ENCODE results near the gene PARP8.
"Not testable (repeated sequence)": the region's sequence is repeated elsewhere in the genome, so short reads cannot be mapped to it uniquely, and the experiment has no call there.

The PARP8 gene

DNA sequence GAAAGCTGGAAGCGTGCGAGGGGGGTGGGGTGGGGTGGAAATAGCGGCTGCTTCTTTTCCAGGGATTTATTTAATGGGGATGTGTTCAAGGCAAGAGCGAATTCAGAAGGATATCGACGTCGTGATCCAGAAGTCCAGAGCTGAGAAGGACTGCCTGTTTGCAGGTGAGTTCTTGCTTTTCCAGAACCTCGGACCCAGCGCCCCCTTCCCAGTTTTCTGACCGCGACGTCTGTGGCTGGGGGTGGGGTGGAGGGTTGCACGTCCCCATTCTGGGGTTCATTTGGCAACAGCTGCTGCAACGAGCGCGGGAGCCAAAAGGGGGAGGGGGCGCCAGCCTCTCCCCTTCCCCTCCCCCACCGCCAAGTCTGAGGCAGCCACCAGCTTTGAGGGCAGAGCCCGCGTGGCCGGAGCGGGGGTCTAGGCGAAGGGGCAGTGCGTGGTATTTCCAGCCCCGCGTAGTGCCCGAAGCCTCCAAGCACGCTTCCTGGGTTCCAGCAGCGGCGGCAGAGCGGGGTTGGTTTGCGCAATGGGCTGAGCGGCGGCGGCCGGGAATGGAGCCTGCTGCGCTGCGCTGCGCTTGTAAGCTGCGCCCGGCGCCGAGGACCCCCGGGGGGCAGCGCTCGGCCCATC is 701 bp downstream of the PARP8 start:
- peak overlapping the region; percentile 99 for H3K27ac Mint-ChIP-seq
- peak overlapping the region; percentile 99 for H3K4me3 Mint-ChIP-seq
- H3K4me1 Mint-ChIP-seq = peaks cover 30% of the 10 kb centered on the region
- no peaks in the 10 kb centered on the region for H3K27me3 Mint-ChIP-seq
- H3K36me3 Mint-ChIP-seq = no peaks in the 10 kb centered on the region
- ATAC-seq = peak; percentile 75
- no peaks in the 10 kb centered on the region for H3K9me3 Mint-ChIP-seq

DNA sequence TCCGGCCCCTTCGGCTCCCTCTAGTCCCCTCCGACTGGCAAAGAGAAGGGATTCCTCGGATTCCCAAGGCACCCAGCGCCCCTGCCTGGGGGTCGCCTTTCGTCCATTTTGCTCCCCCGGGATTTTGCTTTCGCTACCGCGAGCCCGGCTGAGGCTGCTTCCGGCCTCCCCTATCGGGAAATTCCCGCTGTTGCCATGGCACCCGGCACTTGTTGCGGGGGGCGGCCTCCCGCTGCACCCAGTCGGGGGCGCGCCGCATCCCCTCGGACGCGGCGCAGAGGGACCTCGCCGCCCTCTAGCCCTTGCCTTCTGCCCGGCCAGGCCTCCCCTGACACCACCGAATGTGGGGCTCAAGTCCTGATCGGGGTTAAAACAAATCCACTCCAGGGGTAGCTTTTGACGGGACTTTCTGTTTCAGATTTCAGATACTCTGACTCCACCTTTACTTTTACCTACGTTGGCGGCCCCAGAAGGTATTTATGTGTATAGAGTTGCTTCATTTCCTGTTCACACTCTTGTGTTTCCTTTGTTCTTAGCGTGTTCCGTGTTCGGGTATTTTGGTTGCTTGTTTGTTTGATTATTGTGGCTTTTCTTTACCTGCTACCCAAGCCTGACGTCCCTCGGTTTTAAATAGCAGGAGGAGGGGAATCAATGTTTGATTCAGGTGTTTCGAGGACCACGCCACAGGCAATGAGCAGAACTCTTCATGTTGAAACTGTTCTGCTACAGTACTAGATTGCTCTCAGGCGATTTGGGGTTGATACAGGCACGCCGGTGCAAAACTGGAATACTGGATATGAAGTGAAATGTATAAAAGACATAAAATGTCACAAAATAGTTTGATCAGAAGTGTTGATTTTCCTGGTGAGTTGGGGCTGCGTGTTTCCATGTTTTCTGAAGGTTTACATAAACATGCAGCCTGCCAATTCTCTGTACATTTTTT is 1.5 kb downstream of the PARP8 start:
- peak; percentile 91 for ATAC-seq
- H3K27me3 Mint-ChIP-seq = no peaks in the 10 kb centered on the region
- H3K9me3 Mint-ChIP-seq = no peaks in the 10 kb centered on the region
- H3K27ac Mint-ChIP-seq = peak overlapping the region; percentile 99
- H3K36me3 Mint-ChIP-seq = no peaks in the 10 kb centered on the region
- peaks cover 37% of the 10 kb centered on the region for H3K4me1 Mint-ChIP-seq
- H3K4me3 Mint-ChIP-seq = peak overlapping the region; percentile 99

DNA sequence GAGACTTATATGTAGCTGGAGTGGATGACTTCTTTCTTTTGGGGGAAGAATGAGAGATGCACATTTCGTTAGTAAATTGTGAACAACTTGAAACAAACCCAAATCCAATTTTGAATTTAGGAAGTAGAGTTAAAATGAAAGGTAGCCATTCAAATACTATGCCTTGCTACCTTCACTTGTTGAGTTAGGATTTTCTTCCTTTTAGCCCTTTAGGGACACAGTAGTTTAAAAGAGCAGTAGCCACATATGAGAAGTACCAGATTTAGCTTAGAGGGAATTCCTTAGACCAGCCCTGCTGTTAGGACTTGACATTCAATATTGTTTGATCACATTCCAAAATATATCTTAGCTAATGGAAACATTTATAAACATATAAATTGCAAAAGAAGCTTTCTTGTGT is 2.2 kb downstream of the PARP8 start:
- not testable (repeated sequence) for ATAC-seq, H3K27me3 Mint-ChIP-seq, H3K36me3 Mint-ChIP-seq, H3K9me3 Mint-ChIP-seq
- peaks cover 42% of the 10 kb centered on the region for H3K4me1 Mint-ChIP-seq
- H3K4me3 Mint-ChIP-seq = peak overlapping the region; percentile 99
- peak overlapping the region; percentile 99 for H3K27ac Mint-ChIP-seq

DNA sequence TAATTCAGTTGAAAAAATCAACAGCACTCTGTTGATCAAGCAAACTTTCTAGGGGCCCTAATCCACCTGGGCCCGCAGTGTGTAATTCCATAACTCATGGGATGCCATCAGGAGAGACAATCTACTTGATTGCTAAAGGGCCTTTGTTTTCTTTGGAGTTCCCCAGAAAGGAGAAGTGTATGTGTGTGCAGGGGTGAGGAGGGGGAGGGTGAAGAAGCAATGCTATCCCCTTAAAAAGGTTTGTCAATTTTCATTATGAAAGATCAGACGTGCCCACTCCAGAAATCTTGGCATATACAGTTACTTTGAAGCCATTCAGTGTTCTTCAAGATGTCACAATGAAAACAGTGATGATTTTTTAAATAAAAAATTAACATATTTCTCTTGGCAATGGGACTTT is 6.2 kb downstream of the PARP8 start:
- Mint-ChIP-seq H3K27ac (peak overlapping the region; percentile 60), H3K27me3 (no peaks in the 10 kb centered on the region), H3K9me3 (no peaks in the 10 kb centered on the region), H3K4me3 (no peak overlapping the region), H3K4me1 (peaks cover 57% of the 10 kb centered on the region), H3K36me3 (peaks cover 11% of the 10 kb centered on the region)
- no peak for ATAC-seq

DNA sequence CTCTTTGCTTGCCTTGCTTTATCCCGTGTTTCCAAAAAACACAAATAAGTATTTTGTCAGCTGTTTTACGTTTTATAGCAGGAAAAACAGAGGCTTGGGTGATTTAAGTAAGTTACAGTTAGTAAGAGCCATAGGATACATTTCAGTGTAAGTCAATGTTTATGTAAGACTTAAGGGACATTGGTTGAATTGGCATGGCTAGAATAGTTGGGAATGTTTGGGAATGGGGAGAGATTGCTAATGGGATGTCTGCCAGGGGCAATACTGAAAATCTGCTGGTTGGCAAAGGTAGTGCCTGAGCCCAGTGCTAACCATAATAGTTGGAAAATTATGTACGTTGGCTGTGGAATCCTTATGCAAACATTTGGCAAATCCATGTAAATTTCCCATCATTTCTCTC is 7.0 kb downstream of the PARP8 start:
- not testable (repeated sequence) for H3K4me3 Mint-ChIP-seq, H3K27ac Mint-ChIP-seq, H3K9me3 Mint-ChIP-seq, ATAC-seq, H3K27me3 Mint-ChIP-seq
- Mint-ChIP-seq H3K36me3 (peaks cover 11% of the 10 kb centered on the region), H3K4me1 (peaks cover 53% of the 10 kb centered on the region)

DNA sequence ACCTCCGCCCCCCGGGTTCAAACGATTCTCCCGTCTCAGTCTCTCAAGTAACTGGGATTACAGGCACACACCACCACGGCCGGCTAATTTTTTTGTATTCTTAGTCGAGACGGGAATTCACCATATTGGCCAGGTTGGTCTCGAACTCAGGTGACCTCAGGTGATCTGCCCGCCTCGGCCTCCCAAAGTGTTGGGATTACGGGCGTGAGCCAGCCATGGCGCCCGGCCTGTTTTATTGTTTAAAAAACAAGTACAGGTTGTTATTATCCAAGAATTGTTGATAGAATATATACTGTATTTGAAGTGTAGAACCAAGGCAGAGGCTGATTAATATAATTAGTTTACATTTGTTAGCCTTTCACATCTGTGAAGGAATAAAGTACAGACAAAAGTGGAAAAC is 8.9 kb downstream of the PARP8 start:
- Mint-ChIP-seq H3K27ac (no peak overlapping the region), H3K36me3 (peaks cover 11% of the 10 kb centered on the region), H3K27me3 (no peaks in the 10 kb centered on the region), H3K9me3 (no peaks in the 10 kb centered on the region), H3K4me3 (no peak overlapping the region), H3K4me1 (peaks cover 59% of the 10 kb centered on the region)
- no peak for ATAC-seq

DNA sequence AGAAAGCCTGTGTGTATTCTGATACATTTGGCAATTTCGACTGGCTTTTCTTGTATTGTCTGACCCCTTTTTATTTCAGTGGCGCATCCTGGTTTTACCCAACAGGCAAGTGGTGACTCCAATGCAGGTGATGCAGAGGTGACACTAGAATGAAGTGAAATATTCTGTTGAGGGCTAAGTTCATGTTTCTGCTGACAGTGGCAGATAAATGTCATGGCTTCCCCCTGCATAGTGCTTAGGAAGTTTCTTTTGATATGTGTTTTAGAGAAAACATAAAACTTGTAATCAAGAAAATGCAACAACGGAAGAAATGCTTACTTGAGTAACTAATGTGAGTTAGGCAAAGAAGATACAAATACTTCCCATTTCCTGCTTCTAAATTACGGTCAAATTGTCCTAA is 13.1 kb downstream of the PARP8 start:
- H3K4me1 Mint-ChIP-seq = peaks cover 46% of the 10 kb centered on the region
- not testable (repeated sequence) for ATAC-seq, H3K9me3 Mint-ChIP-seq, H3K27ac Mint-ChIP-seq, H3K27me3 Mint-ChIP-seq, H3K36me3 Mint-ChIP-seq, H3K4me3 Mint-ChIP-seq

DNA sequence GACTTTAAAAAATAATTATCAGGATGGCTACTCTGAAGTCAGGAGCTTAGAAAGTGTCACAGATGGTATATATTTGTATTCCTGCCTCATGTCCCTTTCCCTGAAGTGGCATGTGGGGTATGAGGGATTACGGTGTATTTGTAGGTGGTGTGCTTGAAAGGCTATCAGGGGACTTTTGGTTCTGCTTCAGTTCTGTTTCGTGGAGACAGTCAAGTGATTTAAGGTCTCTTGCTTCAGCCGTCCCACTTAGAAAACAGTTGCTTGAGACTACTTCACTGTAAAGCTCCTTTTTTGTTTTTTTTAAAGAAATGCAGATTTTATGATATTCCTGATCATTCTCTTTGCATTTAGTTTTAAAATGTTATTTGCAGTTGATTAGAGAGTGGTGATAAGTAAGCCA is 18.3 kb downstream of the PARP8 start:
- no peaks in the 10 kb centered on the region for H3K27me3 Mint-ChIP-seq
- H3K4me1 Mint-ChIP-seq = peaks cover 49% of the 10 kb centered on the region
- H3K27ac Mint-ChIP-seq = peak overlapping the region; percentile 53
- no peak for ATAC-seq
- H3K36me3 Mint-ChIP-seq = peaks cover 27% of the 10 kb centered on the region
- H3K4me3 Mint-ChIP-seq = no peak overlapping the region
- peaks cover 3% of the 10 kb centered on the region for H3K9me3 Mint-ChIP-seq

DNA sequence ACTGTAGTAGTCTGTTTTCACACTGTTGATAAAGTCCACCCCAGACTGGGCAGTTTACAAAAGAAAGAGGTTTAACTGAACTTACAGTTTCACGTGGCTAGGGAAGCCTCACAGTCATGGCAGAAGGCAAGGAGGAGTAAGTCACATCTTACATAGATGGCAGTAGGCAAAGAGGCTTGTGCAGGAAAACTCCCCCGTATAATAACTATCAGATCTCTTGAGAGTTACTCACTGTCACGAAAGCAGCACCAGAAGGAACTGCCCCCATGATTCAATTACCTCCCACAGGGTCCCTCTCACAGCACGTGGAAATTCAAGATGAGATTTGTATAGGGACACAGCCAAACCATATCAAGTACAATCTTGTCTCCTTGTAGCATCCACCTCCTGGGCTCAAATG is 21.1 kb downstream of the PARP8 start:
- Mint-ChIP-seq H3K27ac (no peak overlapping the region), H3K4me1 (peaks cover 35% of the 10 kb centered on the region)
- ATAC-seq = no peak

DNA sequence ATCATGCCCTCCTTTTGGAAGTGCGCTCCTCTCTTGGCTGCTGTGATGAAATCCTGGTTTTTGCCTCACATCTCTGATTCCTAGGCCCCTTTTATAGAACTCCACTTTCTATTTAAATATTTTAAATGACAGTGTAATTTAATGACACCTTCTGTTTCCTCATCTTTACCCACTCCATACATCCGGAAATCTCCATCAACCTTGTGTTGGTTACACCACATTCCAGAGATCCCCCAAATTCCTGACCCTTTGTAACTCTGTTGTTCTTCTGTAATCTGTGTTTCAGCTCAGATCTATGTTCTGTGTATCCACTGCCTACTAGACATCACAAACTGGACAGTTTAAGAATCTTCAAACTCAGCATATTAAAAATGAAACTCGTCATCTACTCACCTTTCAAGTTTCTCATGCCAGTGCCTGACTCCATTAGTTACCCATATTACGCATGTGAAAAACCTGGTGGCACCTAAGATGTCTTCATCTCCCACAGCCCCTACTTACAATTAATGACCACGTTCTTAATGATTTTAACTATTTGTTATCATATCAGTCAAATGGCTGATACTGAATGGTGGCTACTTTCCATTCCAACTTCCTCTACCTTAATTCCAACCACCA is 25.1 kb downstream of the PARP8 start:
- no peak for ATAC-seq
- no peak overlapping the region for H3K27ac Mint-ChIP-seq
- no peaks in the 10 kb centered on the region for H3K9me3 Mint-ChIP-seq
- no peak overlapping the region for H3K4me3 Mint-ChIP-seq
- peaks cover 13% of the 10 kb centered on the region for H3K36me3 Mint-ChIP-seq
- no peaks in the 10 kb centered on the region for H3K27me3 Mint-ChIP-seq
- peaks cover 21% of the 10 kb centered on the region for H3K4me1 Mint-ChIP-seq

More for the DNA sequence above, 21.1 kb downstream of the PARP8 start:
- Mint-ChIP-seq H3K4me3 (no peak overlapping the region), H3K27me3 (no peaks in the 10 kb centered on the region), H3K36me3 (peaks cover 27% of the 10 kb centered on the region), H3K9me3 (peaks cover 3% of the 10 kb centered on the region)

DNA sequence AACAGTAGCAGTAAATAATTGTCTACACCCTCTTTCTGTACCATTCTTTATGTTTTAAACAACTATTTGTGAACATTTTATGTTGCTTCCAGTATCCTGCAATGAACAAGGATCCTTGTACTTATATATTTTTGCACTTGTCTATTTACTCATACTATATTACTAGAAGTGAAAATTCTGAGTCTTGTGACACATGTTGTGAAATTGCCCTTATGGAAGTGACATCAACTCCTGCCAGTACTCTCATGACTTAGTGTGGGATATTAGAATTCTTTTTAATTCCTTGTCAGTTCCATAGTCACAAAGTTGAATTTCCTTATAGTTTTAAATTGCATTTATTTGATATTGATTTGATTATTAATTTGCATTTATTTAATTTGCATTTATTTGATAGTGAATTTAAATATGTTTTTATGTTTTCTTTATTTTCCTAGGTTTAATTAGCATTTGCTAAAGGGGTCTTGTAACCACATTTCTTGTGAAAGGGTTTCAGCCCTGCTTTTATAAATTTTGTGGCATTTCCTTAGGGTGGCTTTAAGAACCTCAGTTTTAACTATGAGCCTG is 27.7 kb downstream of the PARP8 start:
- peaks cover 29% of the 10 kb centered on the region for H3K4me1 Mint-ChIP-seq
- H3K4me3 Mint-ChIP-seq = no peak overlapping the region
- no peaks in the 10 kb centered on the region for H3K36me3 Mint-ChIP-seq

DNA sequence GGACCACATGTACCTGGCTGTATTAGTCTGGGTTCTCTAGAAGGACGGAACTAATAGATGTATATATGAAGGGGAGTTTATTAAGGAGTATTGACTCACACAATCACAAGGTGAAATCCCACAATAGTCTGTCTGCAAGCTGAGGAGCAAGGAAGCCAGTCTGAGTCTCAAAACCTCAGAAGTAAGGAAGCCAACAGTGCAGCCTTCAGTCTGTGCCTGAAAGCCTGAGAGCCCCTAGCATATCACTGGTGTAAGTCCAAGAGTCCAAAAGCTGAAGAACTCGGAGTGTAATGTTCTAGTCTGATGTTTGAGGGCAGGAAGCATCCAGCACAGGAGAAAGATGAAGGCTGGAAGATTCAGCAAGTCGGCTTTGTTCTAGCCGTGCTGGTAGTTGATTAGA is 28.2 kb downstream of the PARP8 start:
- not testable (repeated sequence) for H3K36me3 Mint-ChIP-seq, H3K4me3 Mint-ChIP-seq, H3K27me3 Mint-ChIP-seq, ATAC-seq, H3K27ac Mint-ChIP-seq, H3K9me3 Mint-ChIP-seq
- peaks cover 29% of the 10 kb centered on the region for H3K4me1 Mint-ChIP-seq

More for the DNA sequence above, 27.7 kb downstream of the PARP8 start:
- H3K27me3 Mint-ChIP-seq = no peaks in the 10 kb centered on the region
- no peak overlapping the region for H3K27ac Mint-ChIP-seq
- H3K9me3 Mint-ChIP-seq = no peaks in the 10 kb centered on the region
- ATAC-seq = no peak

DNA sequence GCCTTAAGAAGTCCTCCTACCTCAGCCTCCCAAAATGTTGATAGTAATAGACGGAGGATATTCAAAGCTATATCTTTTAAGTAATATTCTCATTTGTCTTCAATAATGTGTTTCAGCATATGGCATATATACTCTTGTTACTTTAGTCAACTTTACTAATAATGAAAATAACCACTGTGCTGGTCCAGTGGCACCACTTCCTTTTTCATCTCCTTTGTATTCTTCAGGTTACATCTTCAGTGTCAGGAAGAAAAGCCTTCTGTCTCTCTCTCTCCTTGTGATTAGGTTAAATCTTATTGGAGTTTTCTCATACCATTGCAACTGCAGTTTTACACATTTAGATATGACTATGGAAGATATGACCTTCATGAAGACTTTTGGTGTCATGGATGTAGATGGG is 31.3 kb downstream of the PARP8 start:
- H3K4me1 Mint-ChIP-seq = peaks cover 37% of the 10 kb centered on the region
- no peaks in the 10 kb centered on the region for H3K27me3 Mint-ChIP-seq
- H3K4me3 Mint-ChIP-seq = no peak overlapping the region

DNA sequence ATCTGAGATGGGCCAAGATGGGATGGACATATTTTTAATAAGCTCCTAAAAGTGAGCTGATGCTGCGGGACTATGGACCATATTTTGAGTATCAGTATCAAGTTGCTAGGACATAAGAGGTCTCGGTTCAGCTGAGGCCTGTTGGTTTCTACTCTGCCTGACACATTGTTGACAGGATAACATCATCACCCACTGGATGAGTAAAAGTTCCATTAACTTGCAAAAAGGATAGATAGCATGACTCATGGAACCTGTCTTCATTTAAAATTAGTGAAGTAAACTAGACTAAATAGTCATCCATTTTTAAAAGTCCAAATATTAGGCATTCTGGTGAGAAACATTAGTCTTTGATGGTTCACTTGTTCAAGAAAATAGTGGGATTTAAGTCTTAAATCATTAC is 33.3 kb downstream of the PARP8 start:
- peaks cover 51% of the 10 kb centered on the region for H3K4me1 Mint-ChIP-seq
- no peaks in the 10 kb centered on the region for H3K27me3 Mint-ChIP-seq
- no peak for ATAC-seq
- H3K36me3 Mint-ChIP-seq = peaks cover 11% of the 10 kb centered on the region
- H3K4me3 Mint-ChIP-seq = no peak overlapping the region
- peaks cover 2% of the 10 kb centered on the region for H3K9me3 Mint-ChIP-seq
- H3K27ac Mint-ChIP-seq = no peak overlapping the region

More for the DNA sequence above, 31.3 kb downstream of the PARP8 start:
- Mint-ChIP-seq H3K9me3 (peaks cover 1% of the 10 kb centered on the region), H3K36me3 (peaks cover 3% of the 10 kb centered on the region), H3K27ac (no peak overlapping the region)
- peak; percentile 75 for ATAC-seq

DNA sequence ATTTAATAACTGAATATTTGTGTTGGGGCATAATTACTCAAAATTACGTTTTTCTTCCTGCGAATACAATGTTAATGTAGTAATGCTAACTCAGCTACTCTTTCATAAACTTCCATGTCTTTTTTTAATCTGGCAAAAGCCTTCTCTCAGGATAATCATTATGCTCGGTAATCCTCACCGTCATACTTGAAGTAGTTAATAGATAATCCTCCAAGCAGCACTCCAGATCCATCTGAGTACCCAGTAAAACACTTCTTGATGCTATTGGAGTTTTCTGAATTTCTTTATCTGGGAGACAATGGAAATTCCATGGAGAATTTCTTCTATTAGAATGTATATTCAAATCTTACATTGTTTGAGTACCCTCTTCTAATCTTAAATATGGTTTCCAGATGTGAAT is 34.3 kb downstream of the PARP8 start:
- Mint-ChIP-seq H3K36me3 (peaks cover 11% of the 10 kb centered on the region), H3K9me3 (peaks cover 2% of the 10 kb centered on the region), H3K27me3 (no peaks in the 10 kb centered on the region), H3K27ac (no peak overlapping the region), H3K4me3 (no peak overlapping the region), H3K4me1 (peaks cover 49% of the 10 kb centered on the region)
- ATAC-seq = no peak
